WTC11 (cell line): ENCODE data around the gene FUT7. TPM values are rescaled to one million over a fixed set of nuclear protein-coding genes. Genes with fewer than 3 reads are reported as not detected.
A peak's percentile ranks its signal among the peaks of the same experiment; 100 is the strongest.

Experiments
- ATAC-seq: fragments of 200-7000 bp; cut with Tn5 transposase; 2 replicates; pipeline ENCODE4 v1.10.0; 2021; ENCODE audit warnings: mild to moderate bottlenecking, moderate library complexity
- CTCF ChIA-PET: fragments of 300-600 bp; sonication (Branson Sonifier 250); formaldehyde crosslinking; loops from one replicate; lab custom pipeline; 2021; ENCODE audit warnings: antibody characterized with exemption; lab: Charles Lee
- POLR2A ChIA-PET: fragments of 350-600 bp; sonication (Branson Sonifier 250); formaldehyde crosslinking; loops from one replicate; lab custom pipeline; 2021; ENCODE audit warnings: antibody characterized with exemption; lab: Charles Lee
- DNase-seq: peaks from one replicate; pipeline ENCODE4 v3.0.0; 2021; ENCODE audit warnings: low spot score
- H3K27ac Mint-ChIP-seq: 2 replicates; pipeline ENCODE4 v1.8.0; 2021; ENCODE audit warnings: mixed read lengths
- H3K27me3 Mint-ChIP-seq: 2 replicates; pipeline ENCODE4 v1.8.0; 2021; ENCODE audit warnings: low read depth, mild to moderate bottlenecking, moderate library complexity, mixed read lengths
- H3K36me3 Mint-ChIP-seq: 2 replicates; pipeline ENCODE4 v1.8.0; 2021; ENCODE audit warnings: mixed read lengths
- H3K4me1 Mint-ChIP-seq: 2 replicates; pipeline ENCODE4 v1.8.0; 2022; ENCODE audit warnings: mixed read lengths
- H3K4me3 Mint-ChIP-seq: 2 replicates; pipeline ENCODE4 v1.8.0; 2021; ENCODE audit warnings: mild to moderate bottlenecking, moderate library complexity, mixed read lengths
- H3K9me3 Mint-ChIP-seq: 2 replicates; pipeline ENCODE4 v1.8.0; 2021; ENCODE audit warnings: mixed read lengths
- EMX1 ChIP-seq: fragments of 250-450 bp; sonication (Bioruptor Pico); IDR thresholded peaks from 2 replicates; pipeline ENCODE4 v1.8.0; 2021; ENCODE audit warnings: mild to moderate bottlenecking
- GTF2I ChIP-seq: fragments of 250-450 bp; sonication (Bioruptor Pico); conservative IDR thresholded peaks from 2 replicates; pipeline ENCODE4 v1.4.0; 2021; ENCODE audit warnings: mild to moderate bottlenecking
- NFATC4 ChIP-seq: fragments of 250-450 bp; sonication (Bioruptor Pico); IDR thresholded peaks from 2 replicates; pipeline ENCODE4 v1.9.0; 2021; ENCODE audit warnings: mild to moderate bottlenecking
- NR1H2 ChIP-seq: sonication (generic); formaldehyde crosslinking; IDR thresholded peaks from 2 replicates; pipeline ENCODE4 v1.9.0; 2021; ENCODE audit warnings: mild to moderate bottlenecking, moderate library complexity, missing genetic modification reagents
- RELA ChIP-seq: sonication (generic); formaldehyde crosslinking; IDR thresholded peaks from 2 replicates; pipeline ENCODE4 v1.8.1; 2022; ENCODE audit warnings: missing genetic modification reagents, mild to moderate bottlenecking, borderline replicate concordance
- SMAD4 ChIP-seq: sonication (generic); formaldehyde crosslinking; IDR thresholded peaks from 2 replicates; pipeline ENCODE4 v1.8.0; 2022; ENCODE audit warnings: mild to moderate bottlenecking, missing genetic modification reagents
- TEAD1 ChIP-seq: sonication (generic); formaldehyde crosslinking; IDR thresholded peaks from 2 replicates; pipeline ENCODE4 v1.8.0; 2022; ENCODE audit warnings: mild to moderate bottlenecking, missing genetic modification reagents
- ZNF121 ChIP-seq: sonication (generic); formaldehyde crosslinking; IDR thresholded peaks from 2 replicates; pipeline ENCODE4 v1.8.0; 2023; ENCODE audit warnings: missing genetic modification reagents
- ZNF138 ChIP-seq: sonication (generic); formaldehyde crosslinking; conservative IDR thresholded peaks from 2 replicates; pipeline ENCODE4 v1.8.1; 2022; ENCODE audit warnings: mild to moderate bottlenecking, moderate library complexity, missing genetic modification reagents
- ZNF219 ChIP-seq: sonication (generic); formaldehyde crosslinking; IDR thresholded peaks from 2 replicates; pipeline ENCODE4 v1.8.0; 2023; ENCODE audit warnings: missing genetic modification reagents, mild to moderate bottlenecking, borderline replicate concordance
- ZNF263 ChIP-seq: sonication (generic); formaldehyde crosslinking; IDR thresholded peaks from 2 replicates; pipeline ENCODE4 v1.8.1; 2022; ENCODE audit warnings: low read depth, mild to moderate bottlenecking, moderate library complexity, missing genetic modification reagents
- total RNA-seq: library from RNA; stranded (reverse); gene quantifications from 3 replicates; pipeline ENCODE4 v1.2.3, GENCODE V29; 2021
- TF ChIP-seq, protein P1 (sequence below): sonication (generic); formaldehyde crosslinking; IDR thresholded peaks from 2 replicates; pipeline ENCODE4 v1.8.0; 2023; ENCODE audit warnings: mild to moderate bottlenecking, missing genetic modification reagents
- TF ChIP-seq, protein P2 (sequence below): sonication (generic); formaldehyde crosslinking; conservative IDR thresholded peaks from 2 replicates; pipeline ENCODE4 v1.8.1; 2022; ENCODE audit warnings: mild to moderate bottlenecking, missing genetic modification reagents
- TF ChIP-seq, protein P3 (sequence below): sonication (generic); formaldehyde crosslinking; IDR thresholded peaks from 2 replicates; pipeline ENCODE4 v1.8.0; 2022; ENCODE audit warnings: mild to moderate bottlenecking, missing genetic modification reagents
- TF ChIP-seq, protein P4 (sequence below): fragments of 250-450 bp; sonication (Bioruptor Pico); IDR thresholded peaks from 2 replicates; pipeline ENCODE4 v2.1.2; 2022; ENCODE audit warnings: mild to moderate bottlenecking, moderate library complexity
- TF ChIP-seq, protein P5 (sequence below): sonication (generic); formaldehyde crosslinking; IDR thresholded peaks from 2 replicates; pipeline ENCODE4 v1.8.1; 2023; ENCODE audit warnings: mild to moderate bottlenecking, missing genetic modification reagents, moderate library complexity
- TF ChIP-seq, protein P6 (sequence below): sonication (generic); formaldehyde crosslinking; IDR thresholded peaks from 2 replicates; pipeline ENCODE4 v1.8.0; 2022; ENCODE audit warnings: mild to moderate bottlenecking, missing genetic modification reagents
- TF ChIP-seq, protein P7 (sequence below): sonication (generic); formaldehyde crosslinking; IDR thresholded peaks from 2 replicates; pipeline ENCODE4 v1.8.0; 2023; ENCODE audit warnings: missing genetic modification reagents, mild to moderate bottlenecking, borderline replicate concordance
- TF ChIP-seq, protein P8 (sequence below): sonication (generic); formaldehyde crosslinking; IDR thresholded peaks from 2 replicates; pipeline ENCODE4 v1.8.1; 2022; ENCODE audit warnings: missing genetic modification reagents, borderline replicate concordance
- TF ChIP-seq, protein P9 (sequence below): fragments of 250-450 bp; sonication (Bioruptor Pico); IDR thresholded peaks from 2 replicates; pipeline ENCODE4 v1.9.0; 2021; ENCODE audit warnings: mild to moderate bottlenecking

FUT7 gene
- total RNA-seq, 1 experiment from 2014 or later: not detected

DNA sequence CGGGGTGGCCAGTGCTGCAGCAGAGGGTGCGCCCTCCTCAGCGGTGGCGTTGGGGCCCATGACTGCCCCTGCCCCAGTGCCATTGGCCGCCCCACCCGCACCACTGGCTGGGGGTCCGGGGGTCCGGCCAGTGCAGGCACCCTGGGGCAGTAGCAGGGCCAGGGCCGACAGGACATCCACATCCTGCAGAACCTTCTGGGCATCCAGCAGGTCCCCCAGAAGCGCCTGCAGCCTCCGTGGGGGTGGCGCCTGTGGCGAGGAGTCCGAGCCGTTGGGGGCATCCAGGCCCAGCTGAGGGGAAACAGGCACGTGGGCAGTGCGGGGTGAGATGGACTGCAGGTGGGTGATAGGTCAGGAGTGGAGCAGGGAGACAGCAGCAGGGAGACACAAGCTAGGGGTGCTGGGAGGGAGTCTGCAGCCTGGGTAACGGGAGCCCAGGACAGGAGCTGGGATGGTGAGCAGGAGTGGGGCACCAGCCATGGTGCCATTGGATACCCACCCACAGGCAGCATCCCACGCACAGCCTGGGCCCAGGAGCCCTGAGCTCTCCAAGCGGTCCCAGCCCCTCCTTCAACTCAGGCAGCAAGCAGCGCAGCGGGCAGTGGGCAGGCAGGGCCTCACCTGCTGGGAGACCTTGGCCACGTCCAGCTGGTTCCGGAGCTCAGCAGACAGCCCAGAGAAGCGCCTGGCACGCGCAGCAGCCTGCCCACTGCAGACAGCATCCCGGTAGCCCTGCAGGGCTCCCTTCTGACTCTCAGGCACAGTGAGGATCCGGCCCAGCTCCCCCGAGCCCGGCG, 10.9 kb downstream of the FUT7 start (continued):
- TF ChIP-seq, protein P1, sequence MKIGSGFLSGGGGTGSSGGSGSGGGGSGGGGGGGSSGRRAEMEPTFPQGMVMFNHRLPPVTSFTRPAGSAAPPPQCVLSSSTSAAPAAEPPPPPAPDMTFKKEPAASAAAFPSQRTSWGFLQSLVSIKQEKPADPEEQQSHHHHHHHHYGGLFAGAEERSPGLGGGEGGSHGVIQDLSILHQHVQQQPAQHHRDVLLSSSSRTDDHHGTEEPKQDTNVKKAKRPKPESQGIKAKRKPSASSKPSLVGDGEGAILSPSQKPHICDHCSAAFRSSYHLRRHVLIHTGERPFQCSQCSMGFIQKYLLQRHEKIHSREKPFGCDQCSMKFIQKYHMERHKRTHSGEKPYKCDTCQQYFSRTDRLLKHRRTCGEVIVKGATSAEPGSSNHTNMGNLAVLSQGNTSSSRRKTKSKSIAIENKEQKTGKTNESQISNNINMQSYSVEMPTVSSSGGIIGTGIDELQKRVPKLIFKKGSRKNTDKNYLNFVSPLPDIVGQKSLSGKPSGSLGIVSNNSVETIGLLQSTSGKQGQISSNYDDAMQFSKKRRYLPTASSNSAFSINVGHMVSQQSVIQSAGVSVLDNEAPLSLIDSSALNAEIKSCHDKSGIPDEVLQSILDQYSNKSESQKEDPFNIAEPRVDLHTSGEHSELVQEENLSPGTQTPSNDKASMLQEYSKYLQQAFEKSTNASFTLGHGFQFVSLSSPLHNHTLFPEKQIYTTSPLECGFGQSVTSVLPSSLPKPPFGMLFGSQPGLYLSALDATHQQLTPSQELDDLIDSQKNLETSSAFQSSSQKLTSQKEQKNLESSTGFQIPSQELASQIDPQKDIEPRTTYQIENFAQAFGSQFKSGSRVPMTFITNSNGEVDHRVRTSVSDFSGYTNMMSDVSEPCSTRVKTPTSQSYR (CRISPR knock-in tag): no peak
- TF ChIP-seq RELA (CRISPR knock-in tag): no peak
- TF ChIP-seq, protein P2, sequence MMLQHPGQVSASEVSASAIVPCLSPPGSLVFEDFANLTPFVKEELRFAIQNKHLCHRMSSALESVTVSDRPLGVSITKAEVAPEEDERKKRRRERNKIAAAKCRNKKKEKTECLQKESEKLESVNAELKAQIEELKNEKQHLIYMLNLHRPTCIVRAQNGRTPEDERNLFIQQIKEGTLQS: no peak
- no peak for TF ChIP-seq ZNF219 (CRISPR knock-in tag)
- TF ChIP-seq, protein P3, sequence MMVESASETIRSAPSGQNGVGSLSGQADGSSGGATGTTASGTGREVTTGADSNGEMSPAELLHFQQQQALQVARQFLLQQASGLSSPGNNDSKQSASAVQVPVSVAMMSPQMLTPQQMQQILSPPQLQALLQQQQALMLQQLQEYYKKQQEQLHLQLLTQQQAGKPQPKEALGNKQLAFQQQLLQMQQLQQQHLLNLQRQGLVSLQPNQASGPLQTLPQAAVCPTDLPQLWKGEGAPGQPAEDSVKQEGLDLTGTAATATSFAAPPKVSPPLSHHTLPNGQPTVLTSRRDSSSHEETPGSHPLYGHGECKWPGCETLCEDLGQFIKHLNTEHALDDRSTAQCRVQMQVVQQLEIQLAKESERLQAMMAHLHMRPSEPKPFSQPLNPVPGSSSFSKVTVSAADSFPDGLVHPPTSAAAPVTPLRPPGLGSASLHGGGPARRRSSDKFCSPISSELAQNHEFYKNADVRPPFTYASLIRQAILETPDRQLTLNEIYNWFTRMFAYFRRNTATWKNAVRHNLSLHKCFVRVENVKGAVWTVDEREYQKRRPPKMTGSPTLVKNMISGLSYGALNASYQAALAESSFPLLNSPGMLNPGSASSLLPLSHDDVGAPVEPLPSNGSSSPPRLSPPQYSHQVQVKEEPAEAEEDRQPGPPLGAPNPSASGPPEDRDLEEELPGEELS (CRISPR knock-in tag): no peak
- TF ChIP-seq, protein P4, sequence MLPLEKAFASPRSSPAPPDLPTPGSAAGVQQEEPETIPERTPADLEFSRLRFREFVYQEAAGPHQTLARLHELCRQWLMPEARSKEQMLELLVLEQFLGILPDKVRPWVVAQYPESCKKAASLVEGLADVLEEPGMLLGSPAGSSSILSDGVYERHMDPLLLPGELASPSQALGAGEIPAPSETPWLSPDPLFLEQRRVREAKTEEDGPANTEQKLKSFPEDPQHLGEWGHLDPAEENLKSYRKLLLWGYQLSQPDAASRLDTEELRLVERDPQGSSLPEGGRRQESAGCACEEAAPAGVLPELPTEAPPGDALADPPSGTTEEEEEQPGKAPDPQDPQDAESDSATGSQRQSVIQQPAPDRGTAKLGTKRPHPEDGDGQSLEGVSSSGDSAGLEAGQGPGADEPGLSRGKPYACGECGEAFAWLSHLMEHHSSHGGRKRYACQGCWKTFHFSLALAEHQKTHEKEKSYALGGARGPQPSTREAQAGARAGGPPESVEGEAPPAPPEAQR (CRISPR knock-in tag): no peak
- no peak for TF ChIP-seq EMX1 (CRISPR knock-in tag)

DNA sequence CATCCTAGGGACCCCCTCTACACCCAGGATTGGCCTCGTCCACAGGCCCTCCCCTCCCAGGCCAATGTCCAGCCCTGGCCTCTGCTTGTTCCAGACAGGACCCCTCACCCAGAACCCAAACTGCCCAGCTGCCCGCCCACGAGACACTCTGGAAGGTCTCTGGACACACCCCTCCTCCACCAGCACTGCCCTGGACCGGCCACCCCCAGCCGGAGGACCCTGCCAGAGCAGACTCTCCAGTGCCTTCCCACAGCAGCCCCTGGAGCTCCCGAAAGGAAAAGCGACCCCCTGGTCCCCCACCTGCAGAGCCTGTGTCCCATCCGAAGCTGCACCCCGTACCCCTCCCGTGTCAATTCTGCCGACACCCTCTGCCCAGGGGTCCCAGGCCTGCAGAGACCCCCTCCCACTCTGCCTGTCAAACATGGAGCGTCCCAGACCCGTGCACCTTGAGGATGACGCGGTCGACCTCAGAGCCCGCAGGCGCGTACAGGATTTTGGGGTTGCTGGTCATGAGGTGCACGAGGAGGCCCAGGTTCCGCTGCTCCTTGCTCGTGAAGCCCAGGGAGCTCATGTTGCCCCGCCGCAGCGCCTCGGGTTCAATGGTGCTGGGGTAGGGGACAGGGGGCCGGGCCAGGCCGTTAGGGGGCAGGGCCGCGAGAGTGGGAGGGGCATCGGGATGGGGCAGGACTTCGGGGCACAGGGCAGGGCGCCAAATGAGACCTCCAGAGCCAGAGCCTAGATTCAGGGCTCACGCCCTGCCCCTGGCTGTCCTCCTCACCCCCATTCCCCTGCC, 11.8 kb downstream of the FUT7 start:
- ATAC-seq (no peak), DNase-seq (no peak)
- ChIA-PET POLR2A (no interaction called here), CTCF (interaction anchor here (0.7 to 3.9 kb wide), 6 partner anchors 10 to 188 kb away, joined by 3 to 38 read pairs (median 4); partner anchors contain the start of gene FUT7)
- peaks cover 9% of the 10 kb centered on the region for H3K36me3 Mint-ChIP-seq
- H3K4me1 Mint-ChIP-seq: no peaks in the 10 kb centered on the region; the same call in 1 of the 2 replicates
- H3K27me3 Mint-ChIP-seq: no peaks in the 10 kb centered on the region
- no peaks in the 10 kb centered on the region for H3K9me3 Mint-ChIP-seq
- H3K4me3 Mint-ChIP-seq: no peak overlapping the region
- H3K27ac Mint-ChIP-seq: peak overlapping the region; percentile 41; the same call in 1 of the 2 replicates
- TF ChIP-seq ZNF121 (CRISPR knock-in tag) (no peak), GTF2I (CRISPR knock-in tag) (no peak), ZNF263 (CRISPR knock-in tag) (no peak), SMAD4 (CRISPR knock-in tag) (no peak), ZNF138 (no peak), NR1H2 (CRISPR knock-in tag) (no peak), NFATC4 (CRISPR knock-in tag) (no peak), TEAD1 (CRISPR knock-in tag) (no peak)
- TF ChIP-seq, protein P5, sequence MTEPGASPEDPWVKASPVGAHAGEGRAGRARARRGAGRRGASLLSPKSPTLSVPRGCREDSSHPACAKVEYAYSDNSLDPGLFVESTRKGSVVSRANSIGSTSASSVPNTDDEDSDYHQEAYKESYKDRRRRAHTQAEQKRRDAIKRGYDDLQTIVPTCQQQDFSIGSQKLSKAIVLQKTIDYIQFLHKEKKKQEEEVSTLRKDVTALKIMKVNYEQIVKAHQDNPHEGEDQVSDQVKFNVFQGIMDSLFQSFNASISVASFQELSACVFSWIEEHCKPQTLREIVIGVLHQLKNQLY (CRISPR knock-in tag): no peak
- TF ChIP-seq, protein P6, sequence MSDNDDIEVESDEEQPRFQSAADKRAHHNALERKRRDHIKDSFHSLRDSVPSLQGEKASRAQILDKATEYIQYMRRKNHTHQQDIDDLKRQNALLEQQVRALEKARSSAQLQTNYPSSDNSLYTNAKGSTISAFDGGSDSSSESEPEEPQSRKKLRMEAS: no peak
- TF ChIP-seq, protein P7, sequence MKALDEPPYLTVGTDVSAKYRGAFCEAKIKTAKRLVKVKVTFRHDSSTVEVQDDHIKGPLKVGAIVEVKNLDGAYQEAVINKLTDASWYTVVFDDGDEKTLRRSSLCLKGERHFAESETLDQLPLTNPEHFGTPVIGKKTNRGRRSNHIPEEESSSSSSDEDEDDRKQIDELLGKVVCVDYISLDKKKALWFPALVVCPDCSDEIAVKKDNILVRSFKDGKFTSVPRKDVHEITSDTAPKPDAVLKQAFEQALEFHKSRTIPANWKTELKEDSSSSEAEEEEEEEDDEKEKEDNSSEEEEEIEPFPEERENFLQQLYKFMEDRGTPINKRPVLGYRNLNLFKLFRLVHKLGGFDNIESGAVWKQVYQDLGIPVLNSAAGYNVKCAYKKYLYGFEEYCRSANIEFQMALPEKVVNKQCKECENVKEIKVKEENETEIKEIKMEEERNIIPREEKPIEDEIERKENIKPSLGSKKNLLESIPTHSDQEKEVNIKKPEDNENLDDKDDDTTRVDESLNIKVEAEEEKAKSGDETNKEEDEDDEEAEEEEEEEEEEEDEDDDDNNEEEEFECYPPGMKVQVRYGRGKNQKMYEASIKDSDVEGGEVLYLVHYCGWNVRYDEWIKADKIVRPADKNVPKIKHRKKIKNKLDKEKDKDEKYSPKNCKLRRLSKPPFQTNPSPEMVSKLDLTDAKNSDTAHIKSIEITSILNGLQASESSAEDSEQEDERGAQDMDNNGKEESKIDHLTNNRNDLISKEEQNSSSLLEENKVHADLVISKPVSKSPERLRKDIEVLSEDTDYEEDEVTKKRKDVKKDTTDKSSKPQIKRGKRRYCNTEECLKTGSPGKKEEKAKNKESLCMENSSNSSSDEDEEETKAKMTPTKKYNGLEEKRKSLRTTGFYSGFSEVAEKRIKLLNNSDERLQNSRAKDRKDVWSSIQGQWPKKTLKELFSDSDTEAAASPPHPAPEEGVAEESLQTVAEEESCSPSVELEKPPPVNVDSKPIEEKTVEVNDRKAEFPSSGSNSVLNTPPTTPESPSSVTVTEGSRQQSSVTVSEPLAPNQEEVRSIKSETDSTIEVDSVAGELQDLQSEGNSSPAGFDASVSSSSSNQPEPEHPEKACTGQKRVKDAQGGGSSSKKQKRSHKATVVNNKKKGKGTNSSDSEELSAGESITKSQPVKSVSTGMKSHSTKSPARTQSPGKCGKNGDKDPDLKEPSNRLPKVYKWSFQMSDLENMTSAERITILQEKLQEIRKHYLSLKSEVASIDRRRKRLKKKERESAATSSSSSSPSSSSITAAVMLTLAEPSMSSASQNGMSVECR (CRISPR knock-in tag): no peak
- TF ChIP-seq, protein P8, sequence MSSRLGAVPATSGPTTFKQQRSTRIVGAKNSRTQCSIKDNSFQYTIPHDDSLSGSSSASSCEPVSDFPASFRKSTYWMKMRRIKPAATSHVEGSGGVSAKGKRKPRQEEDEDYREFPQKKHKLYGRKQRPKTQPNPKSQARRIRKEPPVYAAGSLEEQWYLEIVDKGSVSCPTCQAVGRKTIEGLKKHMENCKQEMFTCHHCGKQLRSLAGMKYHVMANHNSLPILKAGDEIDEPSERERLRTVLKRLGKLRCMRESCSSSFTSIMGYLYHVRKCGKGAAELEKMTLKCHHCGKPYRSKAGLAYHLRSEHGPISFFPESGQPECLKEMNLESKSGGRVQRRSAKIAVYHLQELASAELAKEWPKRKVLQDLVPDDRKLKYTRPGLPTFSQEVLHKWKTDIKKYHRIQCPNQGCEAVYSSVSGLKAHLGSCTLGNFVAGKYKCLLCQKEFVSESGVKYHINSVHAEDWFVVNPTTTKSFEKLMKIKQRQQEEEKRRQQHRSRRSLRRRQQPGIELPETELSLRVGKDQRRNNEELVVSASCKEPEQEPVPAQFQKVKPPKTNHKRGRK (CRISPR knock-in tag): no peak
- TF ChIP-seq, protein P9, sequence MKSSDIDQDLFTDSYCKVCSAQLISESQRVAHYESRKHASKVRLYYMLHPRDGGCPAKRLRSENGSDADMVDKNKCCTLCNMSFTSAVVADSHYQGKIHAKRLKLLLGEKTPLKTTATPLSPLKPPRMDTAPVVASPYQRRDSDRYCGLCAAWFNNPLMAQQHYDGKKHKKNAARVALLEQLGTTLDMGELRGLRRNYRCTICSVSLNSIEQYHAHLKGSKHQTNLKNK: no peak
